Left renal pelvis (tissue), 4 donors: ENCODE measurements around the gene LRCH1. TPM values are rescaled to one million over a fixed set of nuclear protein-coding genes. Genes with fewer than 3 reads are reported as not detected.

ENCODE experiments used
- DNase-seq, 4 donors: peaks; one replicate each; pipeline ENCODE4 v3.0.0-alpha.2; 2013; ENCODE audit warnings: low read depth in 4 of 4, low spot score in 3 of 4
- polyA plus RNA-seq, 4 donors: library from polyadenylated mRNA; unstranded; fragments of 120-200 nt; gene quantifications; one replicate each; pipeline ENCODE4 v1.2.1, GENCODE V29; 2013; ENCODE audit not compliant: insufficient read length in 4 of 4

Gene LRCH1
- polyA plus RNA-seq, 4 donors, result 29.4 to 37.5 (median 30.6) TPM

- no peak for DNase-seq
These were observed 129.7 kb downstream of the LRCH1 start for GRCh38 chr13:46682707-46683106.

- DNase-seq, result no peak
These were observed 130.8 kb downstream of the LRCH1 start for GRCh38 chr13:46683676-46684260.

GRCh38 chr13:46684287-46685001, 131.5 kb downstream of the LRCH1 start:
- no peak for DNase-seq

GRCh38 chr13:46685006-46685730, 132.2 kb downstream of the LRCH1 start:
- no peak for DNase-seq

- no peak for DNase-seq
These were observed 133.2 kb downstream of the LRCH1 start for GRCh38 chr13:46686171-46686570.

GRCh38 chr13:46687810-46688209, 134.8 kb downstream of the LRCH1 start:
- DNase-seq, result no peak

- no peak for DNase-seq
These were observed 135.3 kb downstream of the LRCH1 start for GRCh38 chr13:46688306-46688705.

GRCh38 chr13:46698014-46698413, 145.0 kb downstream of the LRCH1 start:
- DNase-seq, result no peak

- DNase-seq, result no peak
These were observed 146.0 kb downstream of the LRCH1 start for GRCh38 chr13:46698910-46699460.

GRCh38 chr13:46712524-46712923, 159.6 kb downstream of the LRCH1 start:
- no peak for DNase-seq

- DNase-seq, result no peak
These were observed 162.4 kb downstream of the LRCH1 start for GRCh38 chr13:46715363-46715762.

- peak in 1 of 4 donors; percentile 24 for DNase-seq
These were observed 163.9 kb downstream of the LRCH1 start for GRCh38 chr13:46716821-46717220.

- no peak for DNase-seq
These were observed 164.3 kb downstream of the LRCH1 start for GRCh38 chr13:46717275-46717674.

- DNase-seq, result no peak
These were observed 164.9 kb downstream of the LRCH1 start for GRCh38 chr13:46717856-46718255.

GRCh38 chr13:46720189-46720588, 167.2 kb downstream of the LRCH1 start:
- no peak for DNase-seq

GRCh38 chr13:46721054-46721453, 168.1 kb downstream of the LRCH1 start:
- peak in 2 of 4 donors; percentile 16 to 22 for DNase-seq

- no peak for DNase-seq
These were observed 173.4 kb downstream of the LRCH1 start for GRCh38 chr13:46726347-46726746.

GRCh38 chr13:46728777-46729176, 175.8 kb downstream of the LRCH1 start:
- no peak for DNase-seq

- no peak for DNase-seq
These were observed 178.6 kb downstream of the LRCH1 start for GRCh38 chr13:46731535-46731934.

GRCh38 chr13:46735425-46735824, 182.5 kb downstream of the LRCH1 start:
- no peak for DNase-seq

GRCh38 chr13:46736541-46737310, 183.8 kb downstream of the LRCH1 start:
- DNase-seq, result no peak
